Measurements from ENCODE around the gene CEP97. TPM values are rescaled to one million over a fixed set of nuclear protein-coding genes. Genes with fewer than 3 reads are reported as not detected.

CEP97 gene
- total RNA-seq, 1 donor from 2014 or later = 7.9 TPM

GRCh38 chr3:101779822-101780381 lies 55.5 kb downstream of the CEP97 start:
- ChIA-PET CTCF (interaction anchor here (1.0 to 1.6 kb wide), 4 partner anchors 15 to 445 kb away, joined by 3 to 5 read pairs (median 4); partner anchors contain the start of gene CEP97), POLR2A (interaction anchor here (0.6 to 1.9 kb wide), 13 partner anchors 9 to 104 kb away, joined by 3 to 17 read pairs (median 5); partner anchors contain the start of genes CEP97, NFKBIZ and ZBTB11)
- TF ChIP-seq CTCF (IDR thresholded peaks at IDR 0.05) = no peak
- intact Hi-C loops (cut with micrococcal nuclease) = loop anchor here (1.0 to 5.0 kb wide), 7 partner anchors 11 to 1518 kb away; partner anchors contain the start of genes CEP97, RPL24, TBC1D23 and TFG
- Mint-ChIP-seq H3K4me1 (peaks cover 31% of the 10 kb centered on the region), H3K36me3 (ENCODE audit: low read depth) (peaks cover 29% of the 10 kb centered on the region), H3K4me3 (peak overlapping the region; percentile 87), H3K9me3 (no peaks in the 10 kb centered on the region), H3K27me3 (no peaks in the 10 kb centered on the region), H3K27ac (peak overlapping the region; percentile 94)
- DNase-seq = no peak
- no peak for ATAC-seq (ENCODE audit: low read depth)

- TF ChIP-seq CTCF (IDR thresholded peaks at IDR 0.05) = no peak
- no peak for ATAC-seq (ENCODE audit: low read depth)
- peak overlapping the region; percentile 46 for H3K4me3 Mint-ChIP-seq
- intact Hi-C loops (cut with micrococcal nuclease) = no loop called here
- CTCF ChIA-PET = interaction anchor here (1.0 kb wide), 1 partner anchor 79 kb away, joined by 3 read pairs; no protein-coding TSS in a partner anchor
- H3K27ac Mint-ChIP-seq = no peak overlapping the region
- POLR2A ChIA-PET = no interaction called here
- no peaks in the 10 kb centered on the region for H3K9me3 Mint-ChIP-seq
- peaks cover 35% of the 10 kb centered on the region for H3K4me1 Mint-ChIP-seq
- DNase-seq = no peak
- no peaks in the 10 kb centered on the region for H3K27me3 Mint-ChIP-seq
- peaks cover 36% of the 10 kb centered on the region for H3K36me3 Mint-ChIP-seq (ENCODE audit: low read depth)
These were observed 56.2 kb downstream of the CEP97 start for GRCh38 chr3:101780661-101781060.

- peaks cover 35% of the 10 kb centered on the region for H3K4me1 Mint-ChIP-seq
- ChIA-PET POLR2A (no interaction called here), CTCF (no interaction called here)
- intact Hi-C loops (cut with micrococcal nuclease) = no loop called here
- no peaks in the 10 kb centered on the region for H3K27me3 Mint-ChIP-seq
- ATAC-seq (ENCODE audit: low read depth) (no peak), DNase-seq (no peak)
- no peak for TF ChIP-seq CTCF (IDR thresholded peaks at IDR 0.05)
- peak overlapping the region; percentile 46 for H3K4me3 Mint-ChIP-seq
- no peaks in the 10 kb centered on the region for H3K9me3 Mint-ChIP-seq
- no peak overlapping the region for H3K27ac Mint-ChIP-seq
- H3K36me3 Mint-ChIP-seq (ENCODE audit: low read depth) = peaks cover 41% of the 10 kb centered on the region
These were observed 56.8 kb downstream of the CEP97 start for GRCh38 chr3:101781166-101781565.

GRCh38 chr3:101784855-101785613 lies 60.6 kb downstream of the CEP97 start:
- Mint-ChIP-seq H3K36me3 (ENCODE audit: low read depth) (peaks cover 67% of the 10 kb centered on the region), H3K27me3 (no peaks in the 10 kb centered on the region), H3K9me3 (no peaks in the 10 kb centered on the region), H3K4me3 (no peak overlapping the region), H3K27ac (no peak overlapping the region), H3K4me1 (peaks cover 13% of the 10 kb centered on the region)
- ATAC-seq (ENCODE audit: low read depth) (no peak), DNase-seq (no peak)
- ChIA-PET CTCF (interaction anchor here (1.7 kb wide), 1 partner anchor 18 kb away, joined by 5 read pairs; no protein-coding TSS in a partner anchor), POLR2A (no interaction called here)
- intact Hi-C loops (cut with micrococcal nuclease) = no loop called here
- TF ChIP-seq CTCF (IDR thresholded peaks at IDR 0.05) = no peak

GRCh38 chr3:101791778-101792177 lies 67.4 kb downstream of the CEP97 start:
- H3K4me1 Mint-ChIP-seq = peaks cover 31% of the 10 kb centered on the region
- H3K36me3 Mint-ChIP-seq (ENCODE audit: low read depth) = peaks cover 72% of the 10 kb centered on the region
- ChIA-PET CTCF (interaction anchor here (0.6 to 1.7 kb wide), 4 partner anchors 11 to 443 kb away, joined by 3 to 5 read pairs (median 3); no protein-coding TSS in a partner anchor), POLR2A (interaction anchor here (0.6 to 1.1 kb wide), 9 partner anchors 10 to 218 kb away, joined by 3 to 11 read pairs (median 3); partner anchors contain the start of genes CEP97, NXPE3, PCNP and RPL24)
- DNase-seq = no peak
- intact Hi-C loops (cut with micrococcal nuclease) = loop anchor here (1.0 to 5.0 kb wide), 2 partner anchors 12 to 69 kb away; partner anchors contain the start of genes CEP97 and NXPE3
- TF ChIP-seq CTCF (IDR thresholded peaks at IDR 0.05) = no peak
- ATAC-seq (ENCODE audit: low read depth) = peak; percentile 90
- no peaks in the 10 kb centered on the region for H3K27me3 Mint-ChIP-seq
- H3K9me3 Mint-ChIP-seq = peaks cover 6% of the 10 kb centered on the region
- peak overlapping the region; percentile 50 for H3K4me3 Mint-ChIP-seq
- H3K27ac Mint-ChIP-seq = peak overlapping the region; percentile 37
